ENCODE data around the gene SLC39A11.
"Not testable (repeated sequence)": the region's sequence is repeated elsewhere in the genome, so short reads cannot be mapped to it uniquely, and the experiment has no call there.

DNA sequence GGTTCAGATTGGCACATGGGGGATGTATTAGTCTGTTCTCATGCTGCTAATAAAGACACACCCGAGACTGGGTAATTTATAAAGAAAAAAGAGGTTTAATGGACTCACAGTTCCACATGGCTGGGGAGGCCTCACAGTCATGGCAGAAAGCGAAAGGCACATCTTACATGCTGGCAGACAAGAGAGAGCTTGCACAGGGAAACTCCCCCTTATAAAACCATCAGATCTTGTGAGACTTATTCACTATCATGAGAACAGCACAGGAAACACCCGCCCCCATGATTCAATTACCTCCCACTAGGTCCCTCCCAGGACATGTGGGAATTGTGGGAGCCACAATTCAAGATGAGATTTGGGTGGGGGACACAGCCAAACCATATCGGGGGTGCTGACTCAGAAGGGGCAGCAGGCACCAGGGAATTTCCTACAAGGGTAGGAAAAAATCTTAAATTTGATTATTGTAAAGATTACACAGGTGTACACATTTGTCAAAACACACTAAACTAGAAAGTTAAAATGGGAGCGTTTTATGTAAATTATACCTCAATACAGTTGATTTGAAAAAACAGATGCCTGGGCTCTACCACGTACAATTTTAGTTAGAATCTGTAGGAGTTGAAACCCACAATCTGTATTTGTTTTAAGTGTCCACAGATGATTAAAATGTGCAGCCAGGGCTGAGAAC, 99.6 kb downstream of the SLC39A11 start:
- TF ChIP-seq, protein P1, sequence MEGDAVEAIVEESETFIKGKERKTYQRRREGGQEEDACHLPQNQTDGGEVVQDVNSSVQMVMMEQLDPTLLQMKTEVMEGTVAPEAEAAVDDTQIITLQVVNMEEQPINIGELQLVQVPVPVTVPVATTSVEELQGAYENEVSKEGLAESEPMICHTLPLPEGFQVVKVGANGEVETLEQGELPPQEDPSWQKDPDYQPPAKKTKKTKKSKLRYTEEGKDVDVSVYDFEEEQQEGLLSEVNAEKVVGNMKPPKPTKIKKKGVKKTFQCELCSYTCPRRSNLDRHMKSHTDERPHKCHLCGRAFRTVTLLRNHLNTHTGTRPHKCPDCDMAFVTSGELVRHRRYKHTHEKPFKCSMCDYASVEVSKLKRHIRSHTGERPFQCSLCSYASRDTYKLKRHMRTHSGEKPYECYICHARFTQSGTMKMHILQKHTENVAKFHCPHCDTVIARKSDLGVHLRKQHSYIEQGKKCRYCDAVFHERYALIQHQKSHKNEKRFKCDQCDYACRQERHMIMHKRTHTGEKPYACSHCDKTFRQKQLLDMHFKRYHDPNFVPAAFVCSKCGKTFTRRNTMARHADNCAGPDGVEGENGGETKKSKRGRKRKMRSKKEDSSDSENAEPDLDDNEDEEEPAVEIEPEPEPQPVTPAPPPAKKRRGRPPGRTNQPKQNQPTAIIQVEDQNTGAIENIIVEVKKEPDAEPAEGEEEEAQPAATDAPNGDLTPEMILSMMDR (IDR thresholded peaks at IDR 0.05): not testable (repeated sequence)
- TF ChIP-seq EZH2 (IDR thresholded peaks at IDR 0.05): not testable (repeated sequence)
